ENCODE data around the gene PPIL1.

The PPIL1 gene

GRCh38 chr6:36833182-36833789, 41.3 kb downstream of the PPIL1 start:
- DNase-seq, result no peak

GRCh38 chr6:36832313-36832712, 42.3 kb downstream of the PPIL1 start:
- DNase-seq, result no peak

- DNase-seq, result no peak
Observed at GRCh38 chr6:36830577-36830976, 44.0 kb downstream of the PPIL1 start.

GRCh38 chr6:36829919-36830544, 44.6 kb downstream of the PPIL1 start:
- DNase-seq, result no peak

- no peak for DNase-seq
Observed at GRCh38 chr6:36827261-36828079, 47.1 kb downstream of the PPIL1 start.

- no peak for DNase-seq
Observed at GRCh38 chr6:36826520-36827227, 47.9 kb downstream of the PPIL1 start.

- DNase-seq, result no peak
Observed at GRCh38 chr6:36825994-36826393, 48.6 kb downstream of the PPIL1 start.

- no peak for DNase-seq
Observed at GRCh38 chr6:36825452-36825851, 49.2 kb downstream of the PPIL1 start.

GRCh38 chr6:36824253-36824652, 50.4 kb downstream of the PPIL1 start:
- no peak for DNase-seq

- DNase-seq, result no peak
Observed at GRCh38 chr6:36823421-36824096, 51.0 kb downstream of the PPIL1 start.

GRCh38 chr6:36822506-36823269, 51.9 kb downstream of the PPIL1 start:
- no peak for DNase-seq

GRCh38 chr6:36821581-36822335, 52.8 kb downstream of the PPIL1 start:
- no peak for DNase-seq

GRCh38 chr6:36820700-36821580, 53.7 kb downstream of the PPIL1 start:
- DNase-seq, result no peak

- DNase-seq, result no peak
Observed at GRCh38 chr6:36818756-36819155, 55.8 kb downstream of the PPIL1 start.

- no peak for DNase-seq
Observed at GRCh38 chr6:36817847-36818246, 56.8 kb downstream of the PPIL1 start.

GRCh38 chr6:36817176-36817817, 57.3 kb downstream of the PPIL1 start:
- DNase-seq, result no peak

- no peak for DNase-seq
Observed at GRCh38 chr6:36815962-36816735, 58.5 kb downstream of the PPIL1 start.

- DNase-seq, result no peak
Observed at GRCh38 chr6:36814249-36814648, 60.4 kb downstream of the PPIL1 start.

GRCh38 chr6:36813526-36813925, 61.1 kb downstream of the PPIL1 start:
- no peak for DNase-seq

Measured in activated CD4-positive, alpha-beta T cell treated with anti-CD3 and anti-CD28 coated beads, Interleukin-2, amount 50 U/mL, for 4 hours (primary cell).